PC-3 (cell line): ENCODE data around the gene APOLD1.

ENCODE experiments used
- CTCF ChIP-seq: fragments of 300-600 bp; sonication (generic); conservative IDR thresholded peaks from 2 replicates; pipeline ENCODE4 v1.5.1; 2017; ENCODE audit warnings: antibody characterized with exemption, low read depth, mild to moderate bottlenecking, low read length
- EZH2 ChIP-seq: fragments of 300-600 bp; sonication (generic); IDR thresholded peaks from one replicate; pipeline ENCODE4 v1.6.1; 2017; ENCODE audit warnings: antibody characterized with exemption, mild to moderate bottlenecking, low read length; ENCODE audit not compliant: unreplicated experiment
- EZH2phosphoT487 ChIP-seq: fragments of 300-600 bp; sonication (generic); IDR thresholded peaks from 2 replicates; pipeline ENCODE4 v1.6.1; 2018; ENCODE audit warnings: mild to moderate bottlenecking, antibody characterized with exemption, low read length, borderline replicate concordance

- no peak for TF ChIP-seq CTCF
- TF ChIP-seq EZH2phosphoT487, result no peak
- no peak for TF ChIP-seq EZH2
Measured at GRCh38 chr12:12807970-12808702, 22.7 kb downstream of the APOLD1 start.
